Cardiac muscle cell (in vitro differentiated cells and primary cell): ENCODE results near the gene OR10G3. TPM values are rescaled to one million over a fixed set of nuclear protein-coding genes. Genes with fewer than 3 reads are reported as not detected.

Experiments used
- DNase-seq, 2 donors: peaks; one replicate each; pipeline versions ENCODE4 v3.0.0 to v3.0.0-alpha.2; 2010 to 2017; ENCODE audit warnings: low read depth in 1 of 2, low spot score in 1 of 2
- H3K27ac ChIP-seq: fragments of 200-600 bp; sonication (generic); 2 replicates; pipeline ENCODE4 v1.5.1; 2016
- H3K27me3 ChIP-seq: fragments of 200-600 bp; sonication (generic); 2 replicates; pipeline ENCODE4 v1.6.0; 2016; ENCODE audit warnings: control low read depth
- H3K36me3 ChIP-seq: fragments of 200-600 bp; sonication (generic); 2 replicates; pipeline ENCODE4 v1.5.1; 2016; ENCODE audit warnings: control low read depth
- H3K4me1 ChIP-seq: fragments of 200-600 bp; sonication (generic); 2 replicates; pipeline ENCODE4 v1.8.1; 2017; ENCODE audit warnings: low read depth, mild to moderate bottlenecking, mixed run types
- H3K4me3 ChIP-seq: fragments of 200-600 bp; sonication (generic); 2 replicates; pipeline ENCODE4 v1.5.1; 2016; ENCODE audit warnings: mild to moderate bottlenecking
- H3K9me3 ChIP-seq: fragments of 200-600 bp; sonication (generic); 2 replicates; pipeline ENCODE4 v1.5.1; 2017; ENCODE audit warnings: low read depth, mild to moderate bottlenecking, control low read depth
- CTCF ChIP-seq: IDR thresholded peaks from 2 replicates; pipeline ENCODE4 v1.5.1; 2012; ENCODE audit warnings: low read depth, mild to moderate bottlenecking, low read length
- polyA plus RNA-seq: library from polyadenylated mRNA; unstranded; fragments of >200 nt; fragmentation: Nextera tagmentation; extraction: Ambion mirVana; gene quantifications from 2 replicates; pipeline ENCODE4 v1.2.1, GENCODE V29; 2016
- total RNA-seq: library from RNA; depleted of rRNA; stranded (reverse); fragments of >200 nt; gene quantifications from 2 replicates; pipeline ENCODE4 v1.2.3, GENCODE V29; 2016

The OR10G3 gene
- total and polyA plus RNA-seq, 2 experiments from 2014 or later = not detected

GRCh38 chr14:21533294-21533693 lies 46.6 kb downstream of the OR10G3 start:
- Histone ChIP-seq H3K36me3 (no peaks in the 10 kb centered on the region), H3K9me3 (no peaks in the 10 kb centered on the region), H3K27ac (no peak overlapping the region), H3K4me3 (no peak overlapping the region), H3K4me1 (peaks cover 1% of the 10 kb centered on the region), H3K27me3 (no peaks in the 10 kb centered on the region)
- TF ChIP-seq CTCF = no peak
- no peak for DNase-seq

GRCh38 chr14:21529515-21529914 lies 50.4 kb downstream of the OR10G3 start:
- H3K27ac ChIP-seq = no peak overlapping the region

GRCh38 chr14:21528381-21529348 lies 51.2 kb downstream of the OR10G3 start:
- peak overlapping the region; percentile 19 for H3K27ac ChIP-seq
- no peaks in the 10 kb centered on the region for H3K9me3 ChIP-seq

More at GRCh38 chr14:21529515-21529914, 50.4 kb downstream of the OR10G3 start:
- TF ChIP-seq CTCF = no peak
- Histone ChIP-seq H3K4me3 (no peak overlapping the region), H3K36me3 (no peaks in the 10 kb centered on the region), H3K4me1 (peaks cover 4% of the 10 kb centered on the region), H3K9me3 (no peaks in the 10 kb centered on the region), H3K27me3 (no peaks in the 10 kb centered on the region)
- DNase-seq = no peak

GRCh38 chr14:21527318-21527679 lies 52.6 kb downstream of the OR10G3 start:
- Histone ChIP-seq H3K36me3 (no peaks in the 10 kb centered on the region), H3K4me3 (peak overlapping the region; percentile 87), H3K27ac (peak overlapping the region; percentile 79), H3K4me1 (peaks cover 4% of the 10 kb centered on the region), H3K9me3 (no peaks in the 10 kb centered on the region), H3K27me3 (no peaks in the 10 kb centered on the region)
- DNase-seq = no peak
- TF ChIP-seq CTCF = no peak

More at GRCh38 chr14:21528381-21529348, 51.2 kb downstream of the OR10G3 start:
- TF ChIP-seq CTCF = no peak
- Histone ChIP-seq H3K36me3 (no peaks in the 10 kb centered on the region), H3K4me3 (no peak overlapping the region), H3K27me3 (no peaks in the 10 kb centered on the region), H3K4me1 (peaks cover 4% of the 10 kb centered on the region)
- DNase-seq = peak in 1 of 2 donors; percentile 75

- H3K27me3 ChIP-seq = no peaks in the 10 kb centered on the region
- H3K36me3 ChIP-seq = no peaks in the 10 kb centered on the region
- H3K27ac ChIP-seq = peak overlapping the region; percentile 79
- no peak for TF ChIP-seq CTCF
- H3K4me3 ChIP-seq = peak overlapping the region; percentile 87
- peak in 1 of 2 donors; percentile 60 for DNase-seq
- peaks cover 4% of the 10 kb centered on the region for H3K4me1 ChIP-seq
- H3K9me3 ChIP-seq = no peaks in the 10 kb centered on the region
These were observed 53.1 kb downstream of the OR10G3 start for GRCh38 chr14:21526672-21527317.
